CD4-positive, alpha-beta T cell treated with Interleukin-2 at 100 ng/mL for 4 hours (primary cell): ENCODE results near the gene MAST4.
"Not testable (repeated sequence)": the region's sequence is repeated elsewhere in the genome, so short reads cannot be mapped to it uniquely, and the experiment has no call there.

Experiments
- DNase-seq: peaks from one replicate; pipeline ENCODE4 v3.0.0-alpha.2; 2020; ENCODE audit warnings: low spot score

Gene MAST4

GRCh38 chr5:67090040-67090439 is 493.8 kb downstream of the MAST4 start:
- DNase-seq = no peak

- DNase-seq = no peak
Observed at GRCh38 chr5:67090593-67090992, 494.4 kb downstream of the MAST4 start.

- DNase-seq = no peak
Observed at GRCh38 chr5:67092535-67092934, 496.3 kb downstream of the MAST4 start.

- DNase-seq = no peak
Observed at GRCh38 chr5:67093279-67093678, 497.1 kb downstream of the MAST4 start.

GRCh38 chr5:67094476-67095300 is 498.5 kb downstream of the MAST4 start:
- DNase-seq = no peak

GRCh38 chr5:67095346-67096171 is 499.4 kb downstream of the MAST4 start:
- DNase-seq = no peak

GRCh38 chr5:67098656-67099055 is 502.5 kb downstream of the MAST4 start:
- no peak for DNase-seq

- DNase-seq = no peak
Observed at GRCh38 chr5:67100301-67100700, 504.1 kb downstream of the MAST4 start.

GRCh38 chr5:67102708-67103107 is 506.5 kb downstream of the MAST4 start:
- no peak for DNase-seq

- DNase-seq = no peak
Observed at GRCh38 chr5:67104859-67105258, 508.7 kb downstream of the MAST4 start.

- DNase-seq = no peak
Observed at GRCh38 chr5:67105270-67105669, 509.1 kb downstream of the MAST4 start.

- no peak for DNase-seq
Observed at GRCh38 chr5:67106626-67107342, 510.6 kb downstream of the MAST4 start.

GRCh38 chr5:67111779-67112178 is 515.6 kb downstream of the MAST4 start:
- no peak for DNase-seq

GRCh38 chr5:67115246-67115645 is 519.1 kb downstream of the MAST4 start:
- DNase-seq = no peak

- no peak for DNase-seq
Observed at GRCh38 chr5:67115817-67116216, 519.6 kb downstream of the MAST4 start.

GRCh38 chr5:67118050-67118620 is 521.9 kb downstream of the MAST4 start:
- DNase-seq = no peak

- no peak for DNase-seq
Observed at GRCh38 chr5:67119010-67119409, 522.8 kb downstream of the MAST4 start.

- no peak for DNase-seq
Observed at GRCh38 chr5:67120032-67120431, 523.8 kb downstream of the MAST4 start.

- DNase-seq = no peak
Observed at GRCh38 chr5:67123819-67124218, 527.6 kb downstream of the MAST4 start.

- DNase-seq = no peak
Observed at GRCh38 chr5:67124556-67124955, 528.4 kb downstream of the MAST4 start.

GRCh38 chr5:67127347-67127895 is 531.2 kb downstream of the MAST4 start:
- not testable (repeated sequence) for DNase-seq

GRCh38 chr5:67129768-67130167 is 533.6 kb downstream of the MAST4 start:
- DNase-seq = no peak
